Smooth muscle cell (in vitro differentiated cells): ENCODE data around the gene CSF1R. TPM values are rescaled to one million over a fixed set of nuclear protein-coding genes. Genes with fewer than 3 reads are reported as not detected.
A peak's percentile ranks its signal among the peaks of the same experiment; 100 is the strongest.

Experiments
- DNase-seq: peaks from one replicate; lab custom pipeline; 2025; ENCODE audit not compliant: unreplicated experiment; lab: John Stamatoyannopoulos, UW
- H2AFZ ChIP-seq: fragments of 200-600 bp; sonication (generic); 2 replicates; pipeline ENCODE4 v1.6.0; 2016; ENCODE audit warnings: antibody characterized with exemption, low read depth, mild to moderate bottlenecking
- H3F3A ChIP-seq: fragments of 200-600 bp; sonication (generic); 2 replicates; pipeline ENCODE4 v1.6.0; 2017; ENCODE audit warnings: antibody characterized with exemption, low read depth
- H3K27ac ChIP-seq: fragments of 200-600 bp; sonication (generic); 2 replicates; pipeline ENCODE4 v1.5.1; 2016; ENCODE audit warnings: low read depth, mild to moderate bottlenecking
- H3K27me3 ChIP-seq: fragments of 200-600 bp; sonication (generic); 2 replicates; pipeline ENCODE4 v1.6.1; 2016; ENCODE audit warnings: low read depth, mild to moderate bottlenecking
- H3K36me3 ChIP-seq: fragments of 200-600 bp; sonication (generic); 2 replicates; pipeline ENCODE4 v1.5.1; 2016; ENCODE audit warnings: low read depth
- H3K4me1 ChIP-seq: fragments of 200-600 bp; sonication (generic); 2 replicates; pipeline ENCODE4 v1.5.1; 2016; ENCODE audit warnings: low read depth
- H3K4me2 ChIP-seq: fragments of 200-600 bp; sonication (generic); 2 replicates; pipeline ENCODE4 v1.6.0; 2016; ENCODE audit warnings: mild to moderate bottlenecking
- H3K4me3 ChIP-seq: fragments of 200-600 bp; sonication (generic); 2 replicates; pipeline ENCODE4 v1.5.1; 2016; ENCODE audit warnings: mild to moderate bottlenecking
- H3K79me2 ChIP-seq: fragments of 200-600 bp; sonication (generic); 2 replicates; pipeline ENCODE4 v1.6.0; 2016; ENCODE audit warnings: low read depth, mild to moderate bottlenecking
- H3K9ac ChIP-seq: fragments of 200-600 bp; sonication (generic); 2 replicates; pipeline ENCODE4 v1.6.0; 2016; ENCODE audit warnings: low read depth
- H3K9me3 ChIP-seq: fragments of 200-600 bp; sonication (generic); replicated peaks from 2 replicates; pipeline ENCODE4 v1.5.1; 2016; ENCODE audit warnings: low read depth
- H4K20me1 ChIP-seq: fragments of 200-600 bp; sonication (generic); 2 replicates; pipeline ENCODE4 v1.6.0; 2016; ENCODE audit warnings: low read depth
- WGBS: methylation state at CpG from one replicate; pipeline ENCODE4 v1.1.7; 2016; ENCODE audit warnings: low lambda C conversion rate; 5-methylcytosine and 5-hydroxymethylcytosine counted together
- polyA plus RNA-seq: library from polyadenylated mRNA; unstranded; fragments of >200 nt; fragmentation: Nextera tagmentation; extraction: Ambion mirVana; gene quantifications from 2 replicates; pipeline ENCODE4 v1.2.1, GENCODE V29; 2016
- total RNA-seq: library from RNA; depleted of rRNA; stranded (reverse); fragments of >200 nt; gene quantifications from 2 replicates; pipeline ENCODE4 v1.2.3, GENCODE V29; 2014
- TF ChIP-seq, protein P1 (sequence below): fragments of 200-600 bp; sonication (generic); IDR thresholded peaks from 2 replicates; pipeline ENCODE4 v1.5.1; 2017; ENCODE audit warnings: borderline replicate concordance, mild to moderate bottlenecking, antibody characterized with exemption; ENCODE audit not compliant: insufficient read depth, poor library complexity, severe bottlenecking

The CSF1R gene
- total and polyA plus RNA-seq, 2 experiments from 2014 or later = 2.2 to 3.9 TPM

DNA sequence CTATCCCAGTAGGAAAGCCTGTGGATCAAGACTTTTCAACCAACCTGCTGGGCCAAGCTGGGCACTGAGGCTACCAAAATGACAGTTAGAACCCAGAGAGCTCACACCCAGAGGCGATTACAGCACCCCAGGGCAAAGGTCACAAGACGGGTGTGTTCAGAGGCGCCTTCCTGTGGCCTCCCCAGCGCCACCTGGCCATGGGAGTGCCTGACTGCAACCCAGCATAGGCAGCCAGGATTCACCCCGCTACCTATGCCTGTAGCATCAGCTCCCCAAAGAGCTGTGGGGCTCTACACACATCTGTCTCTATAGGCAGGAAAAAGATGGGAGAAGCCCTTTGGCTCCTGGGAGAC, 35.8 kb upstream of the CSF1R start:
- H3K79me2 ChIP-seq = no peaks in the 10 kb centered on the region
- H3K4me1 ChIP-seq = no peaks in the 10 kb centered on the region
- H3K9me3 ChIP-seq = no peaks in the 10 kb centered on the region
- H3K4me3 ChIP-seq = no peak overlapping the region
- no peak overlapping the region for H3K9ac ChIP-seq
- H3K36me3 ChIP-seq = no peaks in the 10 kb centered on the region
- H3F3A ChIP-seq = peaks cover 52% of the 10 kb centered on the region
- H3K4me2 ChIP-seq = no peak overlapping the region
- H3K27me3 ChIP-seq = no peaks in the 10 kb centered on the region
- no peaks in the 10 kb centered on the region for H4K20me1 ChIP-seq
- DNase-seq = no peak
- H3K27ac ChIP-seq = peak overlapping the region; percentile 38
- no peak overlapping the region for H2AFZ ChIP-seq
- TF ChIP-seq, protein P1, sequence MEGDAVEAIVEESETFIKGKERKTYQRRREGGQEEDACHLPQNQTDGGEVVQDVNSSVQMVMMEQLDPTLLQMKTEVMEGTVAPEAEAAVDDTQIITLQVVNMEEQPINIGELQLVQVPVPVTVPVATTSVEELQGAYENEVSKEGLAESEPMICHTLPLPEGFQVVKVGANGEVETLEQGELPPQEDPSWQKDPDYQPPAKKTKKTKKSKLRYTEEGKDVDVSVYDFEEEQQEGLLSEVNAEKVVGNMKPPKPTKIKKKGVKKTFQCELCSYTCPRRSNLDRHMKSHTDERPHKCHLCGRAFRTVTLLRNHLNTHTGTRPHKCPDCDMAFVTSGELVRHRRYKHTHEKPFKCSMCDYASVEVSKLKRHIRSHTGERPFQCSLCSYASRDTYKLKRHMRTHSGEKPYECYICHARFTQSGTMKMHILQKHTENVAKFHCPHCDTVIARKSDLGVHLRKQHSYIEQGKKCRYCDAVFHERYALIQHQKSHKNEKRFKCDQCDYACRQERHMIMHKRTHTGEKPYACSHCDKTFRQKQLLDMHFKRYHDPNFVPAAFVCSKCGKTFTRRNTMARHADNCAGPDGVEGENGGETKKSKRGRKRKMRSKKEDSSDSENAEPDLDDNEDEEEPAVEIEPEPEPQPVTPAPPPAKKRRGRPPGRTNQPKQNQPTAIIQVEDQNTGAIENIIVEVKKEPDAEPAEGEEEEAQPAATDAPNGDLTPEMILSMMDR = no peak
- 86% methylated on average over 5 of the region's 5 CpGs for WGBS

- Histone ChIP-seq H2AFZ (no peak overlapping the region), H3K9me3 (no peaks in the 10 kb centered on the region), H4K20me1 (no peaks in the 10 kb centered on the region), H3K27me3 (no peaks in the 10 kb centered on the region), H3K9ac (no peak overlapping the region), H3K36me3 (no peaks in the 10 kb centered on the region), H3K4me3 (no peak overlapping the region), H3K4me2 (no peak overlapping the region), H3F3A (peaks cover 57% of the 10 kb centered on the region), H3K27ac (peak overlapping the region; percentile 38), H3K79me2 (no peaks in the 10 kb centered on the region), H3K4me1 (no peaks in the 10 kb centered on the region)
- 98% methylated on average over 14 of the region's 14 CpGs for WGBS
- no peak for DNase-seq
- TF ChIP-seq, protein P1 = no peak
Observed at GRCh38 chr5:150121448-150122157, 35.2 kb upstream of the CSF1R start.

GRCh38 chr5:150120617-150121447, 34.5 kb upstream of the CSF1R start:
- H3K4me2 ChIP-seq = no peak overlapping the region
- no peaks in the 10 kb centered on the region for H3K36me3 ChIP-seq
- H3K27me3 ChIP-seq = no peaks in the 10 kb centered on the region
- H3K9ac ChIP-seq = no peak overlapping the region
- H3K79me2 ChIP-seq = no peaks in the 10 kb centered on the region
- H3K27ac ChIP-seq = peak overlapping the region; percentile 38
- TF ChIP-seq, protein P1 = no peak
- WGBS = 91% methylated on average over 19 of the region's 19 CpGs
- H2AFZ ChIP-seq = no peak overlapping the region
- H3K9me3 ChIP-seq = no peaks in the 10 kb centered on the region
- H4K20me1 ChIP-seq = no peaks in the 10 kb centered on the region
- no peak overlapping the region for H3K4me3 ChIP-seq
- H3F3A ChIP-seq = peaks cover 62% of the 10 kb centered on the region
- no peak for DNase-seq
- H3K4me1 ChIP-seq = no peaks in the 10 kb centered on the region
